CD4-positive, alpha-beta T cell treated with Interleukin-6 for 4 hours (primary cell): ENCODE data around the gene ZRANB1.

Experiments used
- DNase-seq: peaks from one replicate; pipeline ENCODE4 v3.0.0-alpha.2; 2020; ENCODE audit warnings: mixed read lengths

Gene ZRANB1

DNA sequence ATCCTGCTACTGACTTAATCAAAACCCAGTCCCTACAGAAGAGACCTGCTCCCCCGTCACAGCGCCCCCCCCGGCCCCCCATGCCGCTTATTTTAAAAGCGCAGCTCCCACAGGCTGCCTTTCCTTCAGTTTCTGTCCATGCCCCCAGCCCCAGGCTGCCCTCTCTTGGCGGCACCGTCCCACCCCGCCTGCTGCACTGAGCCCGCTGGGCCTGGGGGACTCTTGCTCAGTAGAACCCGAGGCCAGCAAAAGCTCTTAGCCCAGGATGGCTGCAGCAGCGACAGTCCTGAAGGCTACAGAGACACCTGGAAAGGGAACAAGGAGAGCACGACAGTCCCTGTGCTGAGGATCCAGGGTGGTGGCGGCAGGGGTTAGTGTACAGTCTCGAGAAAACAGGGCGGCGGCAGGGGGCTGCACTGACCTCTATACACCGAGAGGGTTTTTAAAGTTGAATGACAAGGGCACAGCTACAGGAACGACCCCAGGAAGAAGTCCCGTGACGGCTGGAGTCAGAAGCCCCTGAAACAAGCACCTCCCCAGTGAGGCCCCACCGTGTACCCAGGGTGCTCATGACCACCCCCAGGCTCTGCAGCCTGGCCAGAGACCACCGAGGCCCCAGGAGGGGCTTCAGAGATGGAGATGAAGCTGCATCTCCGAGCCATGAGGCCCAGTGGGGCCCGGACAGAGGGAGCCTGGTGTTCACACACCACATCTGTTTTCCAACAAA lies 54.4 kb downstream of the ZRANB1 start:
- DNase-seq = no peak

DNA sequence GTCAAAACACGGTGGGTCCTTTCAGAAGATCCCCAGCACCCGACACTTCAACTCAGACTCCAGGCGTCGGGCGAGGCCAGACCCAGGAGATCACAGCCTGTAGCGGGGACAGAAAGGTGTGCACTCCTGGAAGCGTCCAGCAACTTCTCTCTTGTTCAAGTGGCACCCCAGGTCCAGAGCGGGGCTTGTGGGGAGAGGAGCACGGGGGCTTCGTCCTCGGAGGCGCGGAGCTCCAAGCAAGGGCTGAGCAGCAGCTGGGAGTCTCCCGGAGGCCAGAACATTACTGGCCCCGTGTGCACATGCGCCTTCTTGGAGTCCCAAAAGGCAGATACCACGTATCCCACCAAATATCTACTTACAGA lies 54.9 kb downstream of the ZRANB1 start:
- DNase-seq = no peak

DNA sequence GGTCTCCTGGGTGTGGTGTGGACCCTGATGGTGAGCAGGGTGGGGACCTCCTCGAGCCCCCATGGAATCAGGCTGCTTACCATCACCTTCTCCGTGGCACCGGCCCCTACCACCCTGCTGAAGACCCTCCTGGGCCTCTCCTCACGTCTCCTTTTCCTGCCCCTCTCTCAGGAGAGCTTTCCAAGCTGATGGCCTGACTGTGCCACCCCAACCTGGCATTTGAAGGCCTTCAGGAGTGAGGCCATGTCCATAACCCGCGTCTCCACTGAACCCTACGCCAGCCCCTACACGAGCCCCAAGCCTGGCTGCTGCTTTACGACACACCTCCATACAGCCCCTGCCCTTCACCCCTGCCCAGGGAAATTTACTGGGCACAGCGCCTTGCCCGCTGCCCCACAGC lies 55.4 kb downstream of the ZRANB1 start:
- DNase-seq = no peak

DNA sequence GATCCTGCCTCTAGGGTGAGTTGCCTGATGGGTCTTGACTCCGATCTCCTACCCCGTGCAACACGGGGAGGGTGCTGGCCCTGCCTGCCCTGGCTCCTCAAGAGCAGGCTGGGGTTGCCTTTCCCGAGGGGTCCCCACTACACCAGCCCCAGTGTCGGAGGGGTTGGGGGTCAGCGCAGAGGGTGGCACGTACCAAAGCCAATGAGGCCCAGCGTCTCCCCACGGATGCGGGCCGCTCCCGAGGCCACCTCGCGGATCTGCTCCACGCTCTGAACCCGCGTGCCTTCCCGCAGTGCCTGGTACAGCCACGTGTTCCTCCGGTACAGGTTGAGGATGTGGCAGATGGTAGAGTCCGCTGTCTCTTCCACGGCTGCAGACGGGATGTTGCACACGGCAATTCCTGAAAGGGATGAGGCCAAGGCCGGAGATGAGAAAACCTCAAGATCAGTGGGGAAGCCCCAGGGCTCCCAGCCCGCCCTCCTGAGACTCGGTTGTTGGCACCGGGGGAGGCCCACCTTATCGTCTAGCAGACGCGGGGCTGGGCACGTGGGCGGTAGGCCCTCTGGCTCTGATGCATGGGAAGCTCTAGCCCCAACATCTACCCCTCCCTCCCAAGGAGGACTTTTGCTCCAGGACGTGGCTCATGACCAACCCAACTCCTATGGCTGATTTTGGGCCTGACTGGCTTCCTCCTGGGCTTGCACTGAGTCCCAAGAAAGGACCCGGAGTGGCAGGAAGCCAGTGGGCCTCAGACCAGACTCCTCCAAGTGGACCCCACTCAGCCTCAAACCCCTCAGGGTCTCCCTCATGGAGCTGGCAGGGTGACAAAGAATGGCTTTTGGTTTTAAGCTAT lies 56.1 kb downstream of the ZRANB1 start:
- no peak for DNase-seq

DNA sequence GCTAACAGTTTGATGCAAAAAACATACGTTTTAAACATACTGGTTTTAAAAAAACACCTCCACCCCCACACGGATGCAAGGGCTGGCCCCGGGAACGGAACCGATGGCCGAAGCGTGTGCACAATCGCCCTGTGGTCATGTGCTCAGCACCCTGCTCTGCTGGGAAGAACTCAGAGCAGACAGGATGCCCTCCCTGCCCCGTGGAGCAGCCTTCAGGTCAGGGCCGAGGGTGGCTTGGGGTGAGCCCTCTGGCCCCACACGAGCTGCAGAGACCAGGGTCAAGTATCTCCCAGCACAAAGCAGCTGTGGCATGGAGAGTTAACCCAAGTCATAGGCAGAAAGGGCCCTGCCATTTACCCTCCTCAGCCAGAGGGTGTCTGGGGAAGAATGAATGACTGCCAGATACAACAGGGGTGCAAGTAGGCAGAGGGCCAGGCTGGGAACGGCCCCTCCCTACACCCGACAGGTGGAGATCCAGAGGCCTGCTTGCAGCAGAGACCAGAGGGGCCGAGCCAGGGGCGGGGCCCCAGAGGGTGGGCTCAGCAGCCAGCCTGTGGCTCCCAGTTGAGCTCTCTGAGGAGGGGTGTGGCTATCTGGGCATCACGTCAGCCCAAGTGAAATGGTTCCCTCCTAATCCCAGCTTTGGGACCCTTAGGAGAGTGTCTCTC lies 56.8 kb downstream of the ZRANB1 start:
- DNase-seq = no peak

DNA sequence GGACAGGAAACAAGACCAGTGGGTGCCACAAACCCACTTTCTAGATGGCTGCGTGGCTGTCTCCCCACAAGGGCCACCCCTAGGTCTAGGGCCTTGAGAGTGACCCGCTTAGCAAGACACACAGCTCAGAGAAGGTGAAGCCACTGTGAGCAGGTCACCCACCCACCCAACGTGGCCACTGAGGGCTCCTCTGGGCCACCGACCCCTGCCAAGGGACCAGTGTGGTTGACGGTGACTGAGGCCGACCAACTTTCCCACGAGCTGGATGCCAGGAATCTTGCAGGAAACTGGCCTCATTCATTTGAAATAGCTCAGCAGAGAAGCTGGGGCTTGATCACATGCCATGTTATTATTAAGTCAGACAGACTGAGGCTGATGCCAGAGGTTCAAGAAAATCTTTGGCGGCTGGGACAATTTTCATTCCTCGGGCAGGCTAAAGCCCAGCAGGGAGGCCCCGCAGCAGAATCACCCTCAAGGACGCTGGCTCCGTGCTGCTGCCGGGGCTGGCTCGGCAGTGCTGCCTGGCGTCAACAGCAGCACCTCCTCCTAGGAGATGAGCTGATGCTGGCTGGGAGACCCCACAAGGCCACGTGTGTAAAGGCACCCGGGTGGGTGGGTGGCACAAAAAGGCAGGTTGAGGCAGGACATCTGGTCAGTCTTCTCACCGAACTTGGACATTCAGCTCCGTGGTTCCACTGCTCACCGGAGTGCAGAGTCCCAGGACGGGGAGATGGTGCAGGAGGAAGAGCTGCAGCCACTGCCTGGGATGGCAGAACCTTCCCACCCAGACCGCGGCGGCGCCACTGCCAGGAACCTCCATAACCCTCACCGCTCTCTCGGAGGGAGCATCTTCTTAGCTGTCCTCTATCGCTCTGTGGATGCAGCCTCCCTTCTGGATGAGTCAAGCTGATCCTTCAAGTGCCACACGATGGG lies 57.8 kb downstream of the ZRANB1 start:
- DNase-seq = no peak

DNA sequence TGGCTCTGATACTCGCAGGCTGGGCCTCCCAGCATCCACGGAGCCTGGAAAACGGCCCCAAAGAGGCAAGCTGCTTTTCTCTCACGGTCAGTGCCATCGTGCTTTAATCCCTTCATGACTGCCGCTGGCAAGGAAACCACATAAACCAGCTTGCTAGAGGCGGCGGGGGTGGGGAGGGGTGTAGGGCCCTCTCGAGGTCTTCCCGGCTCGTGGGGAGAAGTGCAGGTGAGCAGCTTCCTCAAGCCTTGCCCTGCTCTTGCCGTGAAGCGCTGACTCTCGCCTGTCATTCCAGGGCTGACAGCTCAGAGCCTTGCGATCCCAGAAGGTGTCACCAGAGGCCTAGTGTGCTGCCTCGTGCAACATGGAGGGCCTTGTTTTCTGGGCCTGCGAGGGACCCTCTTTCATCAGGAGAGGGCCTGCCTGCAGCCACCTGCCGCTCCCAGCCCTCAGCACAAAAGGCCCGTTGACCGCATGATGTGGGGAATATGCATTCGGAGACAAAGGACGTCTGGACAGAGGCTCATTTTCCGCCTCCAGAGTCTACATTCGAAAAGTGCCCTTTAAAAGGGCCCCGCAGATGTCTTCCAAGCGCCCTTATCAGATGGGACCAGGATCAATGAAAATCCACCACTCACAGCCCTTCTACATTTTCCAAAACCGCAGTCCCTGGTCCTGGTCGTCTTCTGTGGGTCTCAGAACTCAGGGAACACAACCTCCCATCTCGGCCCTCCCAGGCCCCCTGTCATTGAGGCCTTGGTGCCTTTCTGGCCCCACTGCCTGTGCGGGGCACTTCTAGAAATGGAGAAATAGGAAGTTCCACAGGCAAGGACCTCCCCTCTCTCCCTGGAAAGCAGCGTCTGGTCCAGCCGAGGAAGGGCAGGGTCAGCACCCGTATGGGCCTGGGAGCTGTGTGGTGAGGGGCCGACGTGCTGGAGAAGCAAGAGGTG lies 58.7 kb downstream of the ZRANB1 start:
- no peak for DNase-seq

DNA sequence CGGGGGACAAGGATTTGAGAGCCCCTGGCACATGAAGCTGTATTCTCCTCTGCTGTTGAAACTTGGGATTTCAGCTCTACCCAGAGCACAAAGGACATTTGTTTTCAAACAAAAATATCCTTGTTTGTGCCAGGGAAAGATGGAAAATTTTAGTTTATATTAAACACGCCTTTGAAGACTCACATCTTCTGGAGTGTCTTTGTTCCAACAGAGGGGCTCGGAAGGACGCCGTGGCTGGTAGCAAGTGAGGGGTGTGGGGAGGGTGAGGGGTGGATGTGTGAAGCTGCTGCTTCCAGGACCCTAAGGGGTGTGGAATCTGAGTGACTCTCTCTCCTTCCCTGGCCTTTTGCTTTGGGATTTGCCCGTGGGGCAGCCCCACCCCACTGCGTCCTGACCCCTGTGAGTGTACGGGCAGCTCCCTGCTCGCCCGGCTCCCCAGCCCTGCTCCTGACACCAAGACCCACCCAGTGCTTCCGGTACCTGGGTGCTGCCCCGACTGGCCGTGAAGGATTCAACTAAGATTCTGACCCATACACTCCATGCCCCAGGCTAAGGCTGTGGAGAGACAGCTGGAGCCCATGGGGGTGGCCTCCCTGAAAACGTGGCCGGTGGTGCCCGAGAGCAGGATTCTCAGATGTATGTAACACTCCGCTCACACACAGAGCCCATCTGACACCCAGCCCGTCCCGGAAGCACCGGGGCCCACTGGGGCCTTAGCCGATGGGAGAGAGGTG lies 59.6 kb downstream of the ZRANB1 start:
- no peak for DNase-seq

DNA sequence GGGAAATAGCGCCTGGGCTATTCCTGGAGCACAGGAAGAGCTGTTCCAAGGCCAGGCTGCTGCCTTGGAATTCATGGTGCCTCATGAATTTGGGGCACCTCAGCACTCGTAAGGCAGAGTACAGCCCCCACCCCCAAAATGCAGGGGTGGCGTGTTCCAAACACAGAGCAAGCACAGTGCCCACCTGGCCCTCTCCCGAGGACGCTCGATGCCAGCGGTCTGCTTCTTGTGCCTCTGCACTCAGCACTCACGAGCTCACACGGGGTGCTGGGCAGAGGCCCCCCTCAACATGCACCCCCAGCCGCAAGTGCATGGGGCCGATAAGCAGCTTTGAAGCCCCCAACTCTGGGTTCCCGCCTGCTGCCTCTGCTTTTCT lies 60.1 kb downstream of the ZRANB1 start:
- no peak for DNase-seq

DNA sequence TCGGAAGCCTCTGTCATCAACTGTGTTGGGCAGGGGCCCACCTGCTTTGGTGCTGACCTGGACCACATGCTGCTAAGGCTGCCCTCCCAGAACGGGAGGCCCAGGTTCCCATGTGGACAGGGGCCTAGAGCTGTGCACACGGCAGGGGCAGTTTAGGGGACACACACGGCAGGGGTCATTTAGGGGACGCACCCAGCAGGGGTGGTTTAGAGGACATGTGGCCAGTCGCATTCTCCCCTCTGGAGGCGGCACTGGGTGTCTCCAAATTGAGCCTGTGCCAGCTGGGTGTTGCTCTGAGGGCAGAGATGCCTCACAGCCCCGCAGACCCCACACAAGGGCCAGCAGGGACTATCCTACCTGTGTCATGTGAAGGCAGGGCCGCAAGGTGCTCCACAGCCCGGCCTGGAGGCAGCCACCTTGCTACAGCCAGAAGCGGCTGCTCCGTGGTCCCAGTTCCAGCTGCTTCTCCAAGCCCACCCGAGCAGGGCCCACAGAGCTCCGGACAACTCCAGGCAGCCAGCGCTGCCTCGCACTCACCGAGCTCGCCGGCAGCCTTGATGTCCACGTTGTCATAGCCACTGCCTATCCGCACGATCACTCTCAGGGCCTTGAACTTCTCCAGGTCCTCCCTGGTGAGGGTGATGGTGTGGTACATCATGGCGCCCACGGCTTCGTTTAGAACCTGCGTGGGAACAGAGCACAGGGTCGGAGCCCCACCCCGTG lies 60.7 kb downstream of the ZRANB1 start:
- DNase-seq = no peak

DNA sequence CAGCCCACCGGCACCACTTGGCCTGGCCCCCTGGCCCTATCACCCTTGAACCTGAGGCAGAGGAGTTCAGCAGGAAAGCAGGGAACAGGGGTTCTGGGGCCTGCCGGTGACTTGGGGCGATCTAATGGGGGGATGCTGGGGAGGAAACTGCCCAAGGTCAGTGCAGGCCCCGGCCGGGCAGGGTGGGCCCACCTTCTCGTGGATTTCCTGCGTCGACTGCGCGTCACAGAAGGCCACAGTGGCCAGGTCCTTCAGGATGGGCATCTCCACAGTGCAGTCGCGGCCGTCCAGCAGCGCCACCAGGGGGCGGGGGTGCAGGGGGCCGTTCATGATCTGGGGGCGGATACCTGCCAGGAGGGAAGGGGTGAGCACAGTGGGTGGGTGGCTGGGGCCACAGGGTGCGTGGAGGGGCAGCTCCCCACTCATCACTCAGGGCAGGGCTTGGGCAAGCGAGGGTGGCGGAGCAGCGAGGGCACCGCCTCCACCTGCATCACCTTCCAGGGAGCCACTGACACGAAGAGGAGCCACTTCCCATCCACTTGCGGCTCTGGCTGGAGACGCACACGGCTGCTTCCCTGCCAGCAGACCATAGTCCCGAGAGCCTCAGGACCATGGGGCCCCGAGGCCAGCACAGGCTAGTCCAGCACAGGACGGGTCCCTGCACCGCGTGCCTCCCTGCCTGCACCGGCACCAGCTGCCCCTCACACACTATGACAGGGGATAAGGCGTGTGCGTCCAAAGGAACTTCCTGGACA lies 61.4 kb downstream of the ZRANB1 start:
- no peak for DNase-seq

DNA sequence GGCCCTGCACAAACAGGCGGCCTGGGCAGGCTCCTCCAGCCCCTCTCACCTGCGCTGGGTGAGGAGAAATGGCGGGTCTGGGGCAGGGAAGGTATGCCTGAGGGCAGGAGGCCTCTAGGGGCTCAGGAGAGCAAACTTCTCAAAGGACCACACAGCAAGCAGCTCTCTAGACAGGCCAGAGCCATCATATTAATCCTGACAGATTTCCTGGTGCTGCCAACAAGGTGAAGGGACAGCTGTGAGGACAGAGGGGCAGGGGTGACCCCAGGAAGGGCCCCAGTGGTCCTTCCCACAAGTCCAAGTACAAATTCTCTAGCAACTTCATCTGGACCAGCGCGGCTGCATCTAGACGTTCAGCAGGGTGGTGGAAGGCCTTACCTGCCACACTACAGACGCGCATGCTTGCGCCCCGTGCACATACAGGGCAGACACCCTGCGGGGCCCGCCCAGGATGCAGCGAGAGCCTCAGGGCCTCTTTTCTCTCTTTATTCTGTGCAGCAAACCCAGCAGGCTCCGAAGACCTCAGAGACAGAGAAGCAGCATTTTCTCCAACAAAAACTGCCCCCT lies 62.1 kb downstream of the ZRANB1 start:
- no peak for DNase-seq

DNA sequence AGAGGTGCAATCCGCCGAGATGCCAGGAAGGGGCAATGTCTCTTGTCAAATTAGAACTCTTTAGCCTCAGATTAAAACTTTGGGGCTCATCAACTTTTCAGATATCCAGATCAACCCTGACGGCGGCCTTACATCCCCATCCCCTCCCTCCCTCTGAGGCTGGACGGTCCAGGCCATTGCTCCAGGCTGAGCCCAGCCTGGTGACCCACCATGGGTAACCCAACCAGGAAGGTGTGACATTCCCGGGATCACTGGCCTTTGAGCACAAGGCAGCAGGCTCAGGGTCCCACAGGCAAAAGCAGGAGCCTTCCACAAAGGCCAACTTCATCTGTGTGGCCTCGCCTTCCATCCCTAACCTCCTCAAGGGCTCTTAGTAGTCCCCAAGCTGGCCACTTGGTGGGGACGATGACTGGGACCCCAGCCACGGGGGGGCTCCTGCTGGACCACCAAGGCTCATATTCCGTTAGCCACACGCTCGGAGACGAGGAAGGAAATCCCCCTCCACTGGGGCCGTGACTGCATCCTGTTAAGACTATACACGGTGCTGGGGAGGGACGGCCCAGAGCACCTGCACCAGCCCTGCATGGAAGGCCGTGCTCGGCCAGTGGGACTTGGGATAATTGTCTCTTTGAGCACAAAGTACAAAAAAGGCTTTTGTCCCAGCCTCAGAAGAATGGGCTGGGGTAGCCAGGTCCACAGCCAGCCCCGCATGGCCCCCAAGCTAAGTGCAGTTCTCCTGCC lies 62.8 kb downstream of the ZRANB1 start:
- no peak for DNase-seq

DNA sequence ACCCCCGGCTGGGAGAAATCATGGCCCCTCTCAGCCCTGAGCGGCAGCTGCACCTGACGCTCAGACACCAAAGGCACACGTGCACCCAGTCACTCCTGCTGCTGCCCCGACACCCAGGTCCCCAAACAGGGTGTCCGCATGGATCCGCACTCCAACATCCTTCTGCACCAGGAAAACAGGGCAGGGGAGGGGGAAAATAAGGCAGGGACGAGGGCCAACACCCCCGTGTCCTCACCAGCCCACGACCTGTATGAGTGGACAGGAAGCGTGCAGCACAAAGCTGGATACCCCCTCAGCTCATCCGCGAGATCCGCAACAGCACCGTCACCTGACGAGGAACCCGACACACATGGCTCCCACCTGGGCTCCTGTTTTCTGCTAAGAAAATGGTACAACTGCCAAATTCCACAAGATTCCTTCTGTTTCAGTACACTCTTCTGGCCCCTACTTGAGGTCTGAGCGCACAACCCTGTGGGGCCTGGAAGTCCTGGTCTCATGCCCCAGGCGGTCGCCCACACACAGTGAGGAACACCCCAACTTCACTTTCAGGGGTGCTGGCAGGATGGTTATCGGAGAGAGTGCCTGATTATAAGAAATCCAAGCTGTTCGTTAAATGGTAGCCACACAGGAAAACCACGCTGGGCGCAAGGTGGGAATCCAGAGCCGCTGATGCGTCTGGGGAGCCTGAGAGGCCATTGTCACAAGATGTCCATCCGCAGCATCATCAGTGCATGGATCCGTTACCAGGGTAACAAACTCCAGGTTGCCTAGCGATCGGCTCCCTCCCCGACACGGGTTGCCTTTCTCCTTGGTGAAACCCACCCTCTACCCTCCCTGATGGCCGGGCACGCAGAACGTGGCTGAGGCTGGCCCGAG lies 63.6 kb downstream of the ZRANB1 start:
- no peak for DNase-seq

DNA sequence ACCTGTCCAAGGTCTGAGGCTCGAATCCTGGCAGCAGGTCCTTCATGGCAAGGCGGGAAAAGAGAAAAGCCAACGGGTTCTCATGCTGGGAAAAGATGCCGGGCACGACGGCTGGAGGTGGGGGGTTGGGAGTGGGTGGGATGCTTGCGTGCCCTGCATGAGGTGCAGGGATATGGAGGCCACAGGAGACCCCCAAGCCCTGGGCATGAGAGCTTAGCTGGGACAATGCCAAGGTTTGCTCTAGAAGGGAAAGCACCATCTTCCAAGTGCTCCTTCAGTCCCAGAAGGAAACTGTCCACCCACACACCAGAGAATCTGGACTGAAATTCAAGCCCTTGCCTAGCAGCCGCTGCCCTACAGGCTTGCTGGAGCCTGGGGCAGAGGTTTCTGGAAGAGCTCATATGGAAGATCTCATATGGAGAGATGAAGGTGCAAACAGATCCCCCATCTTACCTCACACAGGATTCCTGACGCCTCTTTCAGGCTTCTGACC lies 64.3 kb downstream of the ZRANB1 start:
- DNase-seq = no peak

DNA sequence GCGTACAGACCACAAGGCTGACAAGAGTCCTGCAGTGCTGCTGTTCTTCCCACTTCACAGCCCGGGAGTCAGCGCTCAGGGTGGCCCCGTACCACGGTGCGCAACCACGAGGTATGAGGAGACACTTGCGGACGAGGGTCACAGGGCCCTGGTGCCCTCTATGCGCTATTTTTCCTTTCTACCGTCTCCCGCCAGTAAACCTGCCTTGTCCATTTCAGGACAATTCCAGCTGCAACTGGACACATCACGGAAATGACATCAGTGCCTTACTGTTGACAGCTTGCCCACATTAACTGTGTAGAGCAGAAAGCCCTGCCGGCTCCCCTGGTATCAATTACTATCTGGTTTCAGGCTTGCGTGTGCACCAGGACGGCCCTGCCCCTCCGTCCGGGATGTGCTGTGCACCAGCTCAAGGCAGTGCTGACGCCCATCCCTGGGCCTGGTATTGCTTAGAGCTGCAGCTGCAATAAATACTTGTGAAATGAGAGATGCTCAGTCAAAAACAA lies 65.1 kb downstream of the ZRANB1 start:
- no peak for DNase-seq

DNA sequence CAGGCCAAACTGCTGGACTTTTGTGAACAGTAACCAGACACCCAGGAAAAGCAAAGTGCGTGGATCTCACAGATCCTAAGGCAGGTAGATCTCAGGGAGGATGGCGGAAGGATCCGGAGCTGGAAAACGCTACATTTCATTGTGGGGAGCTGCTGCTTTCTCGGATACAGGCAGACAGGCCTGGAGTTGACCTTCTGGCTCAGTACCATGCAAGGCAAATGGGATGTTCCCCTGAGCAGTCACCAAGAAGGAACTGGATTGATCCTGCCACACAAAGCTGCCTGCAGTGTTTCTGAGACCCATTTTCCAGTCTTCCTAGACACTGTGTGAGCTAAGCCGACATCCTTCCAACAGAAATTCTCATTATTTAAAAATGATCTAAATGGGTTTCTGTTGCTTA lies 65.5 kb downstream of the ZRANB1 start:
- no peak for DNase-seq
